ENCODE data around the gene USP20.

- TF ChIP-seq CTCF (IDR thresholded peaks at IDR 0.05) = no peak
- no peak for TF ChIP-seq POLR2A (IDR thresholded peaks at IDR 0.05)
These were observed 29.2 kb upstream of the USP20 start for GRCh38 chr9:129806061-129806460.

Data from thyroid gland (tissue), 4 donors.